Measurements from ENCODE around the gene ATG5. TPM values are rescaled to one million over a fixed set of nuclear protein-coding genes. Genes with fewer than 3 reads are reported as not detected.

Gene ATG5
- total and polyA plus RNA-seq, 2 donors (not counting 1 experiment from before 2014, with no cell fraction given) = 13.6 to 26.3 TPM

- no peaks in the 10 kb centered on the region for H3K9me3 ChIP-seq (ENCODE audit: control extremely low read depth in 1 of 3, control insufficient read depth in 2 of 3, insufficient read depth in 1 of 3, low read length in 2 of 3)
- ATAC-seq (ENCODE audit: low read depth) (no peak), DNase-seq (no peak)
- H3K27me3 Mint-ChIP-seq = no peaks in the 10 kb centered on the region
- no peak overlapping the region for H3K27ac Mint-ChIP-seq
- TF ChIP-seq EZH2 (IDR thresholded peaks at IDR 0.05; ENCODE audit: borderline replicate concordance, insufficient read depth, low read depth, low read length, poor library complexity, severe bottlenecking) = no peak
- TF ChIP-seq CTCF (IDR thresholded peaks at IDR 0.05) = no peak
- ChIA-PET CTCF (interaction anchor here (1.0 kb wide), 1 partner anchor 676 kb away, joined by 3 read pairs; no protein-coding TSS in a partner anchor), POLR2A (no interaction called here)
- no peak overlapping the region for H3K4me3 ChIP-seq (ENCODE audit: control extremely low read depth in 1 of 5, extremely low read depth in 1 of 5, insufficient read depth in 1 of 5, low read depth in 2 of 5, low read length in 4 of 5)
- no peaks in the 10 kb centered on the region for H4K20me1 ChIP-seq (ENCODE audit: control insufficient read depth, insufficient read depth, low read length, poor library complexity, severe bottlenecking)
- H3K4me2 ChIP-seq (replicated peaks; ENCODE audit: low read depth, low read length, poor library complexity, severe bottlenecking) = no peak overlapping the region
- no peaks in the 10 kb centered on the region for H3K79me2 ChIP-seq (ENCODE audit: control insufficient read depth, insufficient read depth, low read length)
- H3K4me1 ChIP-seq (ENCODE audit: control insufficient read depth in 2 of 2, insufficient read depth in 2 of 2, low read length in 2 of 2) = peaks cover 18 to 25% of the 10 kb centered on the region in 2 donors
- H3K27me3 ChIP-seq (replicated peaks in 1 of 4; ENCODE audit: control extremely low read depth in 1 of 4, control insufficient read depth in 3 of 4, insufficient read depth in 4 of 4, low read length in 3 of 4) = no peaks in the 10 kb centered on the region
- peak overlapping the region; percentile 1 for H2AFZ ChIP-seq (ENCODE audit: insufficient read depth, low read depth, low read length, poor library complexity, severe bottlenecking)
- WGBS (ENCODE audit: insufficient coverage) = 74% methylated on average over 5 of the region's 7 CpGs
- intact Hi-C loops (cut with micrococcal nuclease) = no loop called here
- peaks cover 32% of the 10 kb centered on the region for H3K4me1 Mint-ChIP-seq
- H3K27ac ChIP-seq (ENCODE audit: low read length in 2 of 2) = no peak overlapping the region
- H3K9ac ChIP-seq (ENCODE audit: low read length) = no peak overlapping the region
- H3K4me3 Mint-ChIP-seq = no peak overlapping the region
- no peaks in the 10 kb centered on the region for H3K36me3 ChIP-seq (replicated peaks in 1 of 2; ENCODE audit: control extremely low read depth in 1 of 2, control insufficient read depth in 1 of 2, extremely low read depth in 1 of 2, insufficient read depth in 2 of 2, low read length in 1 of 2)
- no peaks in the 10 kb centered on the region for H3K9me3 Mint-ChIP-seq (ENCODE audit: insufficient read depth)
These were observed 179.8 kb downstream of the ATG5 start for GRCh38 chr6:106145741-106146227.

GRCh38 chr6:106145144-106145543 lies 180.4 kb downstream of the ATG5 start:
- Histone ChIP-seq H3K79me2 (ENCODE audit: control insufficient read depth, insufficient read depth, low read length) (no peaks in the 10 kb centered on the region), H4K20me1 (ENCODE audit: control insufficient read depth, insufficient read depth, low read length, poor library complexity, severe bottlenecking) (no peaks in the 10 kb centered on the region), H3K9ac (ENCODE audit: low read length) (no peak overlapping the region), H3K27me3 (replicated peaks in 1 of 4; ENCODE audit: control extremely low read depth in 1 of 4, control insufficient read depth in 3 of 4, insufficient read depth in 4 of 4, low read length in 3 of 4) (no peaks in the 10 kb centered on the region), H3K4me2 (replicated peaks; ENCODE audit: low read depth, low read length, poor library complexity, severe bottlenecking) (no peak overlapping the region), H3K4me1 (ENCODE audit: control insufficient read depth in 2 of 2, insufficient read depth in 2 of 2, low read length in 2 of 2) (peaks cover 18 to 25% of the 10 kb centered on the region in 2 donors), H2AFZ (ENCODE audit: insufficient read depth, low read depth, low read length, poor library complexity, severe bottlenecking) (peak overlapping the region; percentile 1), H3K27ac (ENCODE audit: low read length in 2 of 2) (no peak overlapping the region), H3K36me3 (replicated peaks in 1 of 2; ENCODE audit: control extremely low read depth in 1 of 2, control insufficient read depth in 1 of 2, extremely low read depth in 1 of 2, insufficient read depth in 2 of 2, low read length in 1 of 2) (no peaks in the 10 kb centered on the region), H3K4me3 (ENCODE audit: control extremely low read depth in 1 of 5, extremely low read depth in 1 of 5, insufficient read depth in 1 of 5, low read depth in 2 of 5, low read length in 4 of 5) (no peak overlapping the region), H3K9me3 (ENCODE audit: control extremely low read depth in 1 of 3, control insufficient read depth in 2 of 3, insufficient read depth in 1 of 3, low read length in 2 of 3) (no peaks in the 10 kb centered on the region)
- ChIA-PET CTCF (interaction anchor here (1.0 kb wide), 1 partner anchor 677 kb away, joined by 3 read pairs; no protein-coding TSS in a partner anchor), POLR2A (no interaction called here)
- H3K27me3 Mint-ChIP-seq = no peaks in the 10 kb centered on the region
- peaks cover 32% of the 10 kb centered on the region for H3K4me1 Mint-ChIP-seq
- DNase-seq (no peak), ATAC-seq (ENCODE audit: low read depth) (no peak)
- H3K27ac Mint-ChIP-seq = no peak overlapping the region
- H3K4me3 Mint-ChIP-seq = no peak overlapping the region
- intact Hi-C loops (cut with micrococcal nuclease) = no loop called here
- 76% methylated on average over 4 of the region's 4 CpGs for WGBS (ENCODE audit: insufficient coverage)
- H3K9me3 Mint-ChIP-seq (ENCODE audit: insufficient read depth) = no peaks in the 10 kb centered on the region
- TF ChIP-seq CTCF (IDR thresholded peaks at IDR 0.05) (no peak), EZH2 (IDR thresholded peaks at IDR 0.05; ENCODE audit: borderline replicate concordance, insufficient read depth, low read depth, low read length, poor library complexity, severe bottlenecking) (no peak)

Measured in B cell (primary cell).